Muscle of leg (tissue), 11 donors: Measurements from ENCODE around the gene NIPA2. TPM values are rescaled to one million over a fixed set of nuclear protein-coding genes. Genes with fewer than 3 reads are reported as not detected.

Source experiments
- DNase-seq: peaks from one replicate; pipeline ENCODE4 v3.0.0; 2013
- H3K27ac ChIP-seq: one replicate; pipeline ENCODE4 v1.5.1; 2013; ENCODE audit warnings: mild to moderate bottlenecking, low read length, control low read depth
- H3K27me3 ChIP-seq: one replicate; pipeline ENCODE4 v1.6.1; 2013; ENCODE audit warnings: low read length; ENCODE audit not compliant: control insufficient read depth, insufficient read depth
- H3K36me3 ChIP-seq: one replicate; pipeline ENCODE4 v1.6.1; 2013; ENCODE audit warnings: low read length; ENCODE audit not compliant: control insufficient read depth, insufficient read depth
- H3K4me1 ChIP-seq: one replicate; pipeline ENCODE4 v1.6.1; 2013; ENCODE audit warnings: low read length; ENCODE audit not compliant: control insufficient read depth, insufficient read depth
- H3K4me3 ChIP-seq: one replicate; pipeline ENCODE4 v1.5.1; 2013; ENCODE audit warnings: low read length, control low read depth
- H3K9me3 ChIP-seq: replicated peaks from 2 replicates; pipeline ENCODE4 v1.6.1; 2013; ENCODE audit warnings: low read depth, low read length; ENCODE audit not compliant: control insufficient read depth
- WGBS: methylation state at CpG from one replicate; pipeline ENCODE4 v1.1.5; 2013; ENCODE audit warnings: missing lambda C conversion rate; ENCODE audit not compliant: insufficient coverage; 5-methylcytosine and 5-hydroxymethylcytosine counted together
- polyA plus RNA-seq, 8 donors: library from polyadenylated mRNA; unstranded; fragments of 120-200 nt; gene quantifications; one replicate each; pipeline versions ENCODE4 v1.2.1 to v1.2.3, GENCODE V29; 2013; ENCODE audit warnings: inconsistent platforms in 1 of 8, low replicate concordance in 1 of 8; ENCODE audit not compliant: insufficient read length in 8 of 8, insufficient read depth in 1 of 8
- total RNA-seq: library from RNA; stranded (reverse); fragments of 120-200 nt; gene quantifications from one replicate; pipeline ENCODE4 v1.2.4, GENCODE V29; 2013

The NIPA2 gene
- total and polyA plus RNA-seq, 9 donors, result 37.7 to 46.8 (median 41.0) TPM

GRCh38 chr15:22872936-22873701 lies 34.7 kb downstream of the NIPA2 start:
- H3K27ac ChIP-seq, result no peak overlapping the region
- 87% methylated on average over 17 of the region's 17 CpGs for WGBS
- no peak for DNase-seq
- no peaks in the 10 kb centered on the region for H3K9me3 ChIP-seq
- peaks cover 4% of the 10 kb centered on the region for H3K4me1 ChIP-seq
- H3K4me3 ChIP-seq, result no peak overlapping the region
- peaks cover 68% of the 10 kb centered on the region for H3K36me3 ChIP-seq
- no peaks in the 10 kb centered on the region for H3K27me3 ChIP-seq

GRCh38 chr15:22873841-22874240 lies 35.4 kb downstream of the NIPA2 start:
- peaks cover 4% of the 10 kb centered on the region for H3K4me1 ChIP-seq
- H3K27me3 ChIP-seq, result no peaks in the 10 kb centered on the region
- no peak for DNase-seq
- H3K9me3 ChIP-seq, result no peaks in the 10 kb centered on the region
- H3K36me3 ChIP-seq, result peaks cover 70% of the 10 kb centered on the region
- H3K27ac ChIP-seq, result no peak overlapping the region
- WGBS, result 95% methylated on average over 4 of the region's 9 CpGs
- H3K4me3 ChIP-seq, result no peak overlapping the region

GRCh38 chr15:22874256-22874655 lies 35.8 kb downstream of the NIPA2 start:
- Histone ChIP-seq H3K27ac (no peak overlapping the region), H3K9me3 (no peaks in the 10 kb centered on the region), H3K4me3 (no peak overlapping the region), H3K36me3 (peaks cover 70% of the 10 kb centered on the region), H3K27me3 (no peaks in the 10 kb centered on the region), H3K4me1 (peaks cover 4% of the 10 kb centered on the region)
- 86% methylated on average over 5 of the region's 8 CpGs for WGBS
- no peak for DNase-seq

- Histone ChIP-seq H3K36me3 (peaks cover 67% of the 10 kb centered on the region), H3K9me3 (no peaks in the 10 kb centered on the region), H3K27ac (no peak overlapping the region), H3K4me3 (no peak overlapping the region), H3K27me3 (no peaks in the 10 kb centered on the region), H3K4me1 (peaks cover 4% of the 10 kb centered on the region)
- 100% methylated on average over 1 of the region's 7 CpGs for WGBS
- no peak for DNase-seq
Observed at GRCh38 chr15:22874966-22875365, 36.5 kb downstream of the NIPA2 start.

- H3K27ac ChIP-seq, result no peak overlapping the region
- H3K36me3 ChIP-seq, result peaks cover 75% of the 10 kb centered on the region
- no peaks in the 10 kb centered on the region for H3K9me3 ChIP-seq
- H3K4me3 ChIP-seq, result no peak overlapping the region
- H3K27me3 ChIP-seq, result no peaks in the 10 kb centered on the region
- peaks cover 4% of the 10 kb centered on the region for H3K4me1 ChIP-seq
- WGBS, result 100% methylated on average over 1 of the region's 5 CpGs
- no peak for DNase-seq
Observed at GRCh38 chr15:22877117-22877516, 38.7 kb downstream of the NIPA2 start.

GRCh38 chr15:22877607-22878006 lies 39.1 kb downstream of the NIPA2 start:
- peaks cover 76% of the 10 kb centered on the region for H3K36me3 ChIP-seq
- H3K9me3 ChIP-seq, result no peaks in the 10 kb centered on the region
- WGBS, result 79% methylated on average over 6 of the region's 8 CpGs
- no peak overlapping the region for H3K4me3 ChIP-seq
- no peak overlapping the region for H3K27ac ChIP-seq
- peaks cover 4% of the 10 kb centered on the region for H3K4me1 ChIP-seq
- no peaks in the 10 kb centered on the region for H3K27me3 ChIP-seq
- no peak for DNase-seq

- peaks cover 75% of the 10 kb centered on the region for H3K36me3 ChIP-seq
- H3K9me3 ChIP-seq, result no peaks in the 10 kb centered on the region
Observed at GRCh38 chr15:22878103-22878502, 39.6 kb downstream of the NIPA2 start.

GRCh38 chr15:22880068-22880980 lies 41.9 kb downstream of the NIPA2 start:
- peaks cover under 1% of the 10 kb centered on the region for H3K4me1 ChIP-seq
- H3K27ac ChIP-seq, result no peak overlapping the region
- peaks cover 71% of the 10 kb centered on the region for H3K36me3 ChIP-seq
- no peak overlapping the region for H3K4me3 ChIP-seq
- 92% methylated on average over 26 of the region's 33 CpGs for WGBS
- no peaks in the 10 kb centered on the region for H3K9me3 ChIP-seq
- DNase-seq, result no peak
- no peaks in the 10 kb centered on the region for H3K27me3 ChIP-seq

More at GRCh38 chr15:22878103-22878502, 39.6 kb downstream of the NIPA2 start:
- 88% methylated on average over 9 of the region's 10 CpGs for WGBS
- H3K4me1 ChIP-seq, result peaks cover 4% of the 10 kb centered on the region
- no peak overlapping the region for H3K4me3 ChIP-seq
- no peak overlapping the region for H3K27ac ChIP-seq
- DNase-seq, result peak; percentile 25
- no peaks in the 10 kb centered on the region for H3K27me3 ChIP-seq

- H3K9me3 ChIP-seq, result no peaks in the 10 kb centered on the region
- 89% methylated on average over 18 of the region's 19 CpGs for WGBS
- H3K36me3 ChIP-seq, result peaks cover 65% of the 10 kb centered on the region
- no peak for DNase-seq
- H3K4me1 ChIP-seq, result no peaks in the 10 kb centered on the region
- no peaks in the 10 kb centered on the region for H3K27me3 ChIP-seq
- H3K27ac ChIP-seq, result no peak overlapping the region
- no peak overlapping the region for H3K4me3 ChIP-seq
Observed at GRCh38 chr15:22880981-22881738, 42.7 kb downstream of the NIPA2 start.
